HL-60/S4 treated with phorbol 12-myristate 13-acetate at 8.2 ng/mL for 4 days and 3 days (cell line): ENCODE measurements around the gene SV2C.

Experiments used
- in situ Hi-C: fragments of 300-500 bp; cut with MboI; formaldehyde crosslinking; loops from 2 replicates; pipeline ENCODE4 v1.15.0; 2022; ENCODE audit warnings: low sequenced_read_pairs

Gene SV2C

DNA sequence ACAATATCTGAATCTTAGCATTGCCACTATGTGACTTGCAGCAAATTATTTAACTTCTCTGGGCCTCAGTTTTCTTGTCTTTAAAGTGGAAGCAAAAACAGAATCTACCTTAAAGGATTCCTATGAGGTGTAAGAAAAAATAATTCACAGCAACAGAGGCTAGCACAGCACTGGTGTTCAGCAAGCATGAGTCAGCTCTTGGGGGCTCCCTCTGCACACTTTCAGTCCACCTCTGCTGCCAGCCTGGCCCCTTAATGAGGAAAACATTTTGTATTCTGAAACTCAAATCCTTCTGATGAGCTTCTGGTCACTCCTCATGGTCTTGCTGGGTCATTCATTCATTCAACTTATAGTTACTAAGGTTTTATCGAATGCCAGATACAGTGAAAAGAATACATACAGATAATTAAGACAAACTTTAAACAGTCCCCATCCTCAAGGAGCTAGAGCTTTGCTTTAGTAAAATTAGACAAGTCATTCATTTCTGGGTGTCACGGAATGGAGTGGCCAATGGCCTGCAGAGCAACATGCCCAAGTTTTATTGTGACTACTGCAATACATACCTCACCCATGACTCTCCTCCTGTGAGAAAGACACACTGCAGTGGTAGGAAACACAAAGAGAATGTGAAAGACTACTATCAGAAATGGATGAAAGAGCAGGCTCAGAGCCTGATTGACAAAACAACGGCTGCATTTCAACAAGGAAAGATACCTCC, 293.1 kb downstream of the SV2C start:
- in situ Hi-C loops = no loop called here

DNA sequence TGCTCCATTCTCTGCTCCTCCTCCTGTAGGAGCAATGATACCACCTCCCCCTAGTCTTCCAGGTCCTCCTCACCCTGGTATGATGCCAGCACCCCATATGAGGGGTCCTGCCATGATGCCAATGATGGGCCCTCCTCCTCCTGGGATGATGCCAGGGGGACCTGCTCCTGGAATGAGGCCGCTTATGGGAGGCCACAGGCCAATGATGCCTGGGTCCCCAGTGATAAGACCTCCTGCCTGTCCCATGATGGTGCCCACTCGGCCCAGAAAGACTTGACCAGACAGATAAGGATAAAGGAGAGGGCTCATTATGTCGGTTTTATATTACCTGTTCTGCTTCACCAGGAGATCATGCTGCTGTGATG, 293.7 kb downstream of the SV2C start:
- in situ Hi-C loops = no loop called here

DNA sequence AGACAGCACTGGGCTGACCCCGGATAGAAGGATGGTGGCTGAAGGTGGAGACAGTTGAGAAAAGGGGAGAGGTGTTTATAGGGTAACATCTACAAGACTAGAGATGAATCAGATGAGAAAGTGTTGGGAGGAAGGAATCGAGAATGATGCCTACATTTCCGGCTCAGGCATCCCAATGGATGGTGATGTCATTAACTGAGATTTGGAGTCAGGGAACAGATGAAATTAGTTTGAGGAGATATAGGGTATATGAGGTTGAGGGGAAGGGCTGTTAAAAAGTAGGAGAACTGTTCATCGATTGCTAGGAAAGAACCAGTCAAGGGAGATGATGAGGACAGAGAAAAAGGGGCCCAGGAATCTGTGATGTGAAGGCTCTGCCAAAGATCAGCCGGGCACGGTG, 295.2 kb downstream of the SV2C start:
- in situ Hi-C loops = no loop called here

DNA sequence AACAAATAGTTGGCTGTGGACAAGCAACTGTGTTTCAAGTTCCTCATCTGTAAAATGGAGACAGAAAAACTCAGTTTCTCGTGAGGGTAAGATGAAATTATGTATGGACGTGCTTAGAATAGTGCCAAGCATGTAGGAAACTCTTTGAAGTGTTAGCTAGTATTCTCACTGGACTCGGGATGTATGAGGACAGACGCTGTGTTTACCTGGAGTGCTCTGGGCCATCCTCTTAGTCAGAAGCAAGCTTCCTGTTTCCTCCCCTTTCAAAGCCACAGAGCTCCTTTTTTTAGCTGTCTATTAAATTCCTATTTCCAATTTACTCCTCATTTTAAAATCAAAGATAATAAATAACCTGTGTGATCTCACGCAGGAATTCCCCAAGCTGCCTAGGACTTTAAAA, 296.1 kb downstream of the SV2C start:
- in situ Hi-C loops = no loop called here

DNA sequence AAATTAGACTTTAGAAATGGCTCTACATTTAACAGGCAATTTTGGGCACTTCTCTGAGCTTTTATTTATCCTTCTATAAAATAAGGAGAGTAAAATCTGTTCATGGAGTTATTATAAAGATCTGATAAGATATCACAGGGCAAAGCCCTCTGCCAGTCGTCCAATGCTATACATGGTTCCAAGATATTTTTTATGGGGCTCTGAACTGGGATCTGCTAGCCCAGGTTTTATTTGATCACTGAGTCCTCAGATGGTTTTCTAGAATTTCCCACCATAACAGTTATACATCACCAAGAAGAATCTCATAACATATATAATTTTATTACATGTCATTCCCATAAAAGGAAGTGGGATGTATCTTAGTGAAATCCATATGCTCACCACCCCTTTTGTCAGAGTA, 296.7 kb downstream of the SV2C start:
- in situ Hi-C loops = no loop called here

DNA sequence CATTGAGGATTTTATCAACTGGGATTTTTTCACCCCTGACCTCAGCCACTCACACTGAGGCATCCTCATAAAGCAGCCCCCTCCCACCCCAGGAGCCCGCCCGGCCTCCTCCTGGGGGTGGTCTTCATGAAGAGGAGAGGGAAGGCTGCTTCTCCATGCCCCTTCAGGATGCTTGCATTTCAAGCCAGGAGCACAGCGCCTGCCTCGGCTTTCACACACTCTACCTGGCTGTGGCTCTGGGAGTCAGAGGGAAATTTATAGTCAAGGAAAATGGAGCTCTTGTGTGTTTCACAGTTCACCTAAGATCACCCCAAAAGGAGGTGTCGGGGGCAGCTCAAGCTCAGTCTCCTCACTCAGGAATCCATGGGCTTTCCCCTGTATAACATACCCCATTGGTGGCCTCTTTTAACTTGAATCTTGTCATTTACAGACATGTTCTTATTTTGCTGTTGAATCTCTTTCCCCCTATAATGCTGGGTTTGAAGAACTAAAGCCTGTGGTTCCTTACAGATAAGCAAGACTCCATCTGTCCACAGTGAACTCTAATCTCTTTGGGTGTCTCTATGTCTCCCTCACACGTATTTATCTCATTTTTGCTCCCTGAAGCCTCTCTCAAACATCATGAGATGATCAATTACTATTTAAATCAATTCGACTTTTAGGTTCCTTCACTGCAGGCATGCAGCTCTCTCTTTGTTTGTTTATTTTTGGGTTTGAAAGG, 297.3 kb downstream of the SV2C start:
- in situ Hi-C loops = no loop called here

DNA sequence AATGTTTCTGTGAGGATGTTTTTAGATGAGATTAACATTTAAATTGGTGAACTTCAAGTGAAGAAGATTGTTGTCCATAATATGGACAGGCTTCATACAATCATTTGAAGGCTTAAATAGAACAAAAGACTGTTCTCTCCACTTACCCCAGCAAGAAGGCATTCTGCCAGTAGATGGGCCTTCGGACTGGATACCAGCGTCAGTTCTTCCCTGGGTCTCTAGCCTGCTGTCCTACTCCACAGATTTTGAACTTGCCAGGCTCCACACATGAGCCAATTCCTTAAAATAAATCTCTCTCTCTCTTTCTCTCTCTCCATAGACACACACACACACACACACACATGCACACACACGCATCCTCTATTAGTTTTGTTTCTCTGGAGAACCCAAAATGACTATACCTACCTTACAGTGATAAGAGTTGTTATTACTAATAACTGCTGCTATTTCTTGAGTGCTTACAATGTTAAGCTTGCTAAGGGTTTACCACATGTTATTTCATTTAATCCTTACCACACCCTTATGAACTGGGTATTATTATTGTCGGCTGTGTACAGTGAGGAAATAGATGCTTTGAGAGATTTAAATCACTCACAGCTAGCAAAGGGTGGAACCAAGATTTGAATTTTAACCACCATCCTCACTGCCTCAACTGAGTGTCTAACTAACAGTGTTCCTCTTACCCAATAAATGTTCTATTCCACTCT, 300.1 kb downstream of the SV2C start:
- in situ Hi-C loops = no loop called here

DNA sequence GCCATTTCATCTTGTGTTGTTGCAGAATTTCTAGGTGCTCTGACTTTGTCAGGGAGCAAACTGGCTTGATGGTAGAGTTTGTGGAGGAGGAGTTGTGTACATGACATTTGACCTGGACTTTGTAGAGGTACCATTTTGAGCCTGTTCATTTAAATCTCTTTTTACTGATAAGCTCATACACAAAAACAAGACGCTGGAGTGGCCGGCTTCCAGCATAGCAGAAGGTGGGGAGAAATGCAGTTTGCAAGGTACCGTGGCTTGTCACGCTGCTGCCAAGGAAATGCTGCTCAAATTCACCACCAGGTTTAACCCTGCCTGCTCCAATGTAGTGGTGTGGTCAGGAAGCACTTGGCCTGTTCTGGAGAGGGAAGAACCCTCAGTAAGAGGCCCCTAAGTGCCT, 301.0 kb downstream of the SV2C start:
- in situ Hi-C loops = no loop called here

DNA sequence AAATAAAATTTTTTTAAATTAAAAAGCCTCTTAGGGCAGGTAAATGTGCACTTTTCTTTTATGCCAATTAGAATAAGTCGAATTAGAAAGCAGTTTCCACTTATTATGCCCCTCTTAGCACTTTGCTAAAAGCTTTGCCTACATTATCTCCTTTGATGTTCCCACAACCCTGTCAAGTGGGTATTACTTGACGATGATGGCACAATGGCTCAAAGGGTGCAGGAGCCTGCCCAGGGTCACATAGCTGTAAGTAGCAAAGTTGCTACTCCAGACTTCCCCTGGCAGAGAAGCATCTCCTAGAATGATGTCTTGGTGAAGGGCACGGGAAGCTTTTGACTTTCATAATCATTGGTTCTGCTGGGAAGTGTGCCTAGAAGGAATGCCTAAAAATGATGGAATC, 301.5 kb downstream of the SV2C start:
- in situ Hi-C loops = no loop called here

DNA sequence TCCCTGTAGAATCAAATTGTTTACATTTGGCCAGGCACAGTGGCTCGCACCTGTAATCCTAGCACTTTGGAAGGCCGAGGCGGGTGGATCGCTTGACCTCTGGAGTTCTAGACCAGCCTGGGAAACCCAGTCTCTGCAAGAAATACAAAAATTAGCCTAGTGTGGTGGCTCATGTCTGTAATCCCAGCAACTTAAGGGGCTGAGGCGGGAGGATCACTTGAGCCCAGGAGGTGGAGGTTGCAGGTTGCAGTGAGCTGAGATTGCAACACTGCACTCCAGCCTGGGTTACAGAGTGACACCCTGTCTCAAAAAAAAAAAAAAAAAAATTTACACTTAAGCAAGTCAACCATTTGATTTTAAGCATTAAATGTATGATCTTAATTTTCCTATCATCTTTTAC, 302.4 kb downstream of the SV2C start:
- in situ Hi-C loops = no loop called here

DNA sequence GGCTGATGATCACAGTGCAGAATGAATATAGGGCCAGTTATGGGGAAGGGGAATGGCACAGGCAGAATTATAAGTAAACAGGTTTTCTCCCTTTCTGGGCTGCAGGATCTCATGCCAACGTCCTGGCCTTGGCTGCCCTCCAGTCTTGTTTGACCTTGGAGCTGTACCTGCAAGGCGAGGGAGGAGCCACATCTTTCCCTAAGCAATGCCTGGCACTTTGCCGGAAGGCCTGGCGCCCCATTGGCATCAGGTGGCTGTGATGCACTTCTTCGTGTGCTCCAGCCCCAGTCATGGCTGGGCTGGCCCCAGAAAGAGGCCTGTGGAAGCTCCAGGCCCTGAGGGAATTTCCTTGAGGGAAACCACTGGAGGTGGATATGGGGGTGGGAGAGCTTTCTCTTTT, 303.2 kb downstream of the SV2C start:
- in situ Hi-C loops = no loop called here

DNA sequence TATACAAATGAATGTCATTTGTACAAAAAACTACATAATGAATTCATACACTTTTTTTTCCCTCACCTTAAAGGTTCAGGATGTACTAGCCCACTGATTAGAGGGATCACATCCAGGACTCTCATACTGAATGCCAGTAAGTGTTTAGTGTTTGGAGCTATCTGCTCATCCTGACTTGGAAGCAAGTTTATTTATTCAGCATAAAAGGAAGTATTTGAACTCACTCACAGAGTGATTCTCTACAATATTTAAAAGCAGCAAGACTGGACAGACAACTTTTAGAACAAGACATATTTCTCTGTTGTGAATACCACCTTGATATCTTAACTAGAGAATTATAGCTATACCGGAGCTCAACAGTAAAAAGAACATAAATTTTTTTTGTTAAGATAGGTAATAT, 305.1 kb downstream of the SV2C start:
- in situ Hi-C loops = no loop called here

DNA sequence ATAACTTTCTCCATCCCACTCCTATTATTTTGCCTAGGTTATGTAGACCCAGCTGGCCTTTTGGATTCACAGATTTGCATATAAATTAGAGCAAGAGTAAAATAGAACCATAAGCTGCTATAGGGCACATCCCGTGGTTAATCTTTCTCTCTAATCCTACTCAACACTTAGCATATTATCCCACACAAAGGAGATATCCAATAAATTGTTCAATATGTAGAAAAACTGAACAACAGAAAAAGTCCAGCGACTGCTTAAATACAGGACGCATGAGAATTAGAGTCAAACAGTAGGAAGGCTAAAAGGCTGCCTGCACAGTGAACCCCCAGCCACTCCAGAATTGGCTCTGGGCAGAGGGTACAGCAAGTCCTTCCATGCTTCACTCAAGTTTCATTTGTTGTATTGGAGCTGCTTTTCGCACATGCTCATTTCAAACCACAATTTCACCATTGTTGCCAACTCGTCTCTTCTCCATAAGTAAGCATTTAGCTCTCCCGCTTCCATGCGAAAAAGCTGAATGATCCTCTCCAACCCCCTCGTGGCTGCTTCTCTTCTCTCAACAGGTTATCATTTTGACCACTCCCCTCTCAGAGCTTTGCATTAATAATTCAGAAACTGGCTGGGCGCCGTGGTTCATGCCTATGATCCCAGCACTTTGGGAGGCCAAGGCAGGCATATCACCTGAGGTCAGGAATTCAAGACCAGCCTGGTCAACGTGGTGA, 305.8 kb downstream of the SV2C start:
- in situ Hi-C loops = no loop called here

DNA sequence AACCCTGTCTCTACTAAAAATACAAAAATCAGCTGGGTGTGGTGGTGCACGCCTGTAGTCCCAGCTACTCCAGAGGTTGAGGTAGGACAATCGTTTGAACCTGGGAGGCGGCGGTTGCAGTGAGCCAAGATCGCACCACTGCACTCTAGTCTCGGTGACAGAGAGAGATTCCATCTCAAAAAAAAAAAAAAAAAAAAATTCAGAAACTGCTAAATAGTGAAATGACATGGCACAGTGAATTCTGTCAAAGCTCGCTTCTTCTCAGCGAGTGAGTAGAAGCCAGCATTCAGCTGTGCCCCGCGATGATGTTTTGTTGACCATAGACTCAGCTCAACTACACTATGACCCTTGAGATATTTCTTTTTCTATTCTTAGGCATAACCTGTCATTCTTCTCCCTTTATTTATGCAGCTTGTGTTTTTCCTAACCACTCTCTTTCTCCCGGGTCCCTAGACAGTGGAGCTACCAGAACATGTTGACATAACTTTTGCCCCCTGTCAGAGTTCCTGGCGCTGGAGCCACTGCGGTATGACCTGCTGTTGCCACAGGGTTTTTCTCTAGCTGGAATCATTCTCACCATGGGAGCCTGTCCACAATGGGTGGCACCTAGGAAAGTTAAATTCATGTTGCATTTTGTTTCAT, 306.5 kb downstream of the SV2C start:
- in situ Hi-C loops = no loop called here

DNA sequence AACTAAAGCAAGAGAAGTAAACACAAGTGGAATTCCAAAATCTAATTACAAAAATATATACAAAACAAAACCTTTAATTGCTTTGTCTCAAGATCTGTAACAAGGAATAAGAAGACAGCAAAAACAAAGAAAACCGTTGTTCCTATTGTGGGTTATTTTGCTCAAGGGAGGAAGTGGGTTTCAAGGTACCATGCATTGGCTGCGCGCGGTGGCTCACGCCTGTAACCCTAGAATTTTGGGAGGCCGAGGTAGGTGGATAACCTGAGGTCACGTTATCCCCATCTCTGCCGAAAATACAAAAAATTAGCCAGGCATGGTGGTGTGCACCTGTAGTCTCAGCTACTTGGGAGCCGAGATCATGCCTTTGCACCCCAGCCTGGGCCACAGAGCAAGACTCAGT, 307.8 kb downstream of the SV2C start:
- in situ Hi-C loops = no loop called here

DNA sequence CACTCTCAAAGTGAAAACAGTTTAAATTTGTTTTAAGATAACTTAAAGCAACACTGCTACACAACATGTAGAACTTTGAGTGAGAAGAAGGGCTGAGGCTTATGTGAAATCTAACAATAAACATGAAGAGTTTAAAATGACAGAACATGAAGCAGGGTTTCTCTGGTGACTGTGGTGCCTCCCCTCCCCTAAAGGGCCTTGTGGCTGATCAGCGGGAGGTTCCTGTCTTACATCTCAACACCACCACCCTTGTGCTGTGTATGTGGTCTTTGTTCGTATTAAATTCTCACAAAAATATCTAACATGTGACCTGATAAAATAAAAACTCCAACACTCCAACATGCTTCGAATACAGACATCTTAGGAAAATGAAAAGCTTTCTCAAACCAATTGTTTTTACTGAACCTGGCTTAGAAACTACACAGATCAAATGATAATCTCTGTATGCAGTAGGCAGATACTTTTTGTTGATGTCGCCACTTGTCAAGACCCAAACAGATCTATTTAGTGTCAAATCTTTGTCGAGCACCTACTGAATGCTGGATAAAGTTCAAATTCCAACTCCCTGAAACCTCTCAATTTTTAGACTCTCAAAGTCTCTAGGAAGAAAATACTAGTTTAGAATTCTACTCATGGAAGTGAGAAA, 310.0 kb downstream of the SV2C start:
- in situ Hi-C loops = no loop called here

DNA sequence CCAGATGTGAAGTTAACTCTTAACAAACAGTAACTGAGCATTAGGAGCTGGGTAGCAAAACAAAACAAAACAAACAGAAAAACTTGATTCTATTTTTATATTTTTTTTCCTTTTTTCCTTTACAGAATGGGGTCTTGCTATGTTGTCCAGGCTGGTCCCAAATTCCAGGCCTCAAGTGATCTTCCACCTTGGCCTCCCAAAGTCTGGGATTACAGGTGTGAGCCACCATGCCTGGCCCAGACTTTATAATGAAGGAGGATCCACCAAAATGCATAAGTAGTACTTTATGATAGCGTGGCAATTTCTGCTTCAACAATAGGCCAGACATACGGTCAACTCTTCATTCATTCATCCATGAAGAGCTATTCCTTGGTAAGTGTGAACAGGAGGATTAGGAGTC, 314.0 kb downstream of the SV2C start:
- in situ Hi-C loops = no loop called here

DNA sequence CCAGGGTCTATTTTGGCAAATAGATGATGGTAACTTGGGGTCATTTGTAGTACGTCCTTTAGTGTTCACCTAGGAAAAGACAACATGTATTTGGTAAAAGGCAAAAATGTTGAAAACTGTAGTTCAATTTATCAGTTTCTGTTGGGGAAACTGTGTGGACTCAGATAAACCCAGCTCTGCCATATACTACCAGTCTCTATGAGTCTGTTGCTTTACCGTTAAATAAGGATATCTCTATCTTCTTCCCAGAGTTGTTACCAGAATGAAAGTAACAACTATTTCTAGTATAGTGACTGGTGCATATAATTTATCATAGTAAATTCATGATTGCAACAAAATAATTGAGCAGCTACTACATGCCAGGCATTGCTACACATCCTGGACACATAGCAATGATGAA, 316.1 kb downstream of the SV2C start:
- in situ Hi-C loops = no loop called here

DNA sequence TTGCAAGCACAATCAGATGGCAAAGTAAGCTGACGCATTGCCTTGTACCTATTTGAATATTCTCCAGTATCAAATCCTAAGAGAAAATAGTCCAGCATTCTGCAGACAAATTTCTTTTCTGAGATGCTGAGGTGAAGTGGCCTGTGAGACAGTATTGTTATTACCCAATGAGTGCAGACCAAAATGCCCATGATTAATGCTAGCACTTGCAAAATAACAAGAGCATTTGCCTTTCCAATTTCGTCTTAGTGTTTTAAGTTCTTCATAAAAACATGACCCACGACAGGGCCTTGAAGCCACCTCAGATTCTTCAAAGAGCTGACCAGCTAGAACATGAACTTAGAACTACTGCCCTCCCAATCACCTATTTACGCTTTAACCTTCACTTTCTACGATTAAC, 317.3 kb downstream of the SV2C start:
- in situ Hi-C loops = no loop called here

DNA sequence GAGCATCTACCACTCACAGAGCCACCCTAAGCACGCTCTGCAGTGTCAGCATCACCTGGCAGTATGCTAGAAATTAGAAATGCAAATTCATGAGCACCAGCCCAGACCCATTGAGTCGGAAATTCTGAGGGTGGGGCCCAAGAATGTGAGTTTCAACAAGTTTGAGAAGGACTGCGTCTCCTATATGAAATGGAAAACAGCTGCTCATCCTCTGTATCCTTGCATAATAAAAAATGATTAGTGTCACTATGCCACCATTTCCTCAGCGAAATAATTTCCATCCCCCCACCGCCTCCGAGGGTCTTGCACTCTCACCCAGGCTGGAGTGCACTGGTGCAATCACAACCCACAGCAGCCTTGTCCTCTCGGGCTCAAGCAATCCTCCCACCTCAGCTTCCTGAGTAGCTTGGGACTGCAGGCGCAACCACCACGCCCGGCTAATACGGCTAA, 318.6 kb downstream of the SV2C start:
- in situ Hi-C loops = no loop called here
